Stimulated activated effector memory CD8-positive, alpha-beta T cell treated with anti-CD3 and anti-CD28 coated beads, Interleukin-12 subunit alpha, Interleukin-12 subunit beta, amount 100 ng/mL, for 72 hours (primary cell): ENCODE data around the gene SLC25A22.

ENCODE experiments used
- ATAC-seq: fragments of 150-1000 bp; cut with Tn5 transposase; 2 replicates; pipeline ENCODE4 v1.10.0; 2021
- DNase-seq, 2 donors: peaks; one replicate each; pipeline ENCODE4 v3.0.0; 2021 to 2022; ENCODE audit warnings: low spot score in 2 of 2
- H3K27ac Mint-ChIP-seq: one replicate; pipeline ENCODE4 v1.8.0; 2022; ENCODE audit warnings: mild to moderate bottlenecking, mixed read lengths
- H3K36me3 Mint-ChIP-seq: one replicate; pipeline ENCODE4 v1.8.0; 2022; ENCODE audit warnings: mild to moderate bottlenecking, mixed read lengths
- H3K4me1 Mint-ChIP-seq: one replicate; pipeline ENCODE4 v1.8.0; 2022; ENCODE audit warnings: mixed read lengths
- H3K4me3 Mint-ChIP-seq: one replicate; pipeline ENCODE4 v1.8.0; 2022; ENCODE audit warnings: mild to moderate bottlenecking, mixed read lengths
- H3K9me3 Mint-ChIP-seq: one replicate; pipeline ENCODE4 v1.8.0; 2022; ENCODE audit warnings: mixed read lengths

Gene SLC25A22

DNA sequence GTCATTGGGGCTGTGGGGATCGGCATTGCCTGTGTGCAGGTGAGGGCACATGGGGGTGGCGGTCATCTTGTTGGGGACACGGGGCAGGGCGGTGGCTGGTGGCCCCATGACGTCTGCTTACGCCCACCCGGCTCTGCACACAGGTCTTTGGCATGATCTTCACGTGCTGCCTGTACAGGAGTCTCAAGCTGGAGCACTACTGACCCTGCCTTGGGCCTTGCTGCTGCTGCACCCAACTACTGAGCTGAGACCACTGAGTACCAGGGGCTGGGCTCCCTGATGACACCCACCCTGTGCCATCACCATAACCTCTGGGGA, 39.9 kb upstream of the SLC25A22 start:
- ATAC-seq (no peak), DNase-seq (no peak)
- Mint-ChIP-seq H3K4me3 (no peak overlapping the region), H3K4me1 (peaks cover 32% of the 10 kb centered on the region), H3K36me3 (peaks cover 41% of the 10 kb centered on the region), H3K27ac (no peak overlapping the region), H3K9me3 (no peaks in the 10 kb centered on the region)

DNA sequence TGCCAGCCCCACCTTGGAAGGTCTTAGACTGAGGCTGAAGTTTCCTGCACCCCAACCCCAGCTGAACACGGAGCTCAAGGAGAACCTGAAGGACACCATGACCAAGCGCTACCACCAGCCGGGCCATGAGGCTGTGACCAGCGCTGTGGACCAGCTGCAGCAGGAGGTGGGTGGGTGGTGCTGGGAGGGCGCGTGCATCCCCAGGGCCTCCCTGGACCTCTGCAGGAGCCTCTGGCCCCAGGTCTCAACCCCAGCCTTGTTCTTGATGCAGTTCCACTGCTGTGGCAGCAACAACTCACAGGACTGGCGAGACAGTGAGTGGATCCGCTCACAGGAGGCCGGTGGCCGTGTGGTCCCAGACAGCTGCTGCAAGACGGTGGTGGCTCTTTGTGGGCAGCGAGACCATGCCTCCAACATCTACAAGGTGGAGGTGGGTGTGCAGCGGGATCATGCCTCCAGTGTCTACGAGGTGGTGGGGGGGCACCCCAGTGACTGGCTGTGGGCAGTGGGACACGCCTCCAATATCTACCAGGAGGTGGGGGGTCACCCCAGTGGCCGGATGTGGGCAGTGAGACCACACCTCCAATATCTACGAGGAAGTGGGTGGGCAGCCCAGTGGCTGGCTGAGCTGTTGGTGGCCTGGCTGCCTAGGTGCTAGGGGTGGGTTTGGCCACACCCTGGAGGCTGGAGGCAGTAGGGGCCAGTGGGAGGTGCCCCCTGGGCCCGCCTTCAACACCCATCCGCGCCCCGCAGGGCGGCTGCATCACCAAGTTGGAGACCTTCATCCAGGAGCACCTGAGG, 39.3 kb upstream of the SLC25A22 start:
- DNase-seq: no peak
- H3K27ac Mint-ChIP-seq: no peak overlapping the region
- peaks cover 41% of the 10 kb centered on the region for H3K36me3 Mint-ChIP-seq

DNA sequence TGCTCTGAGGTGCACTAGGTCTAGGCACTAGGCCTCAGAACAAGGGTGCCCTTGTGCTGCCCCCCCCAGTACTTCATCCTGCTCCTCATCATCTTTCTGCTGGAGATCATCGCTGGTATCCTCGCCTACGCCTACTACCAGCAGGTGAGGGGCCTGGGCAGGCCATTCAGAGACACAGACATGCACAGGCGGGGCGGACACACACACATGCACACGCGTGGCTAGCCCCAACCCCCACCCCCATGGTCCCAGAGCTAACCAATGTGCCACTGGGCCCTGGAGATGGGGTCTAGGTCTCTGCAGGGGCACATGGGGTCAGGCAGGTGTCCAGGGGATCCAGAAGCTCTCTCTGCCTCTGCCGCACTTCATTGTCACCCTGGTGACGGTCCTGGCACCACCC, 38.6 kb upstream of the SLC25A22 start:
- DNase-seq: no peak
- peaks cover 41% of the 10 kb centered on the region for H3K36me3 Mint-ChIP-seq
- H3K9me3 Mint-ChIP-seq: no peaks in the 10 kb centered on the region
- H3K4me3 Mint-ChIP-seq: no peak overlapping the region
- no peak for ATAC-seq
- H3K27ac Mint-ChIP-seq: no peak overlapping the region
- H3K4me1 Mint-ChIP-seq: peaks cover 32% of the 10 kb centered on the region

More for the DNA sequence above, 39.3 kb upstream of the SLC25A22 start:
- Mint-ChIP-seq H3K4me1 (peaks cover 32% of the 10 kb centered on the region), H3K9me3 (no peaks in the 10 kb centered on the region), H3K4me3 (no peak overlapping the region)
- no peak for ATAC-seq

DNA sequence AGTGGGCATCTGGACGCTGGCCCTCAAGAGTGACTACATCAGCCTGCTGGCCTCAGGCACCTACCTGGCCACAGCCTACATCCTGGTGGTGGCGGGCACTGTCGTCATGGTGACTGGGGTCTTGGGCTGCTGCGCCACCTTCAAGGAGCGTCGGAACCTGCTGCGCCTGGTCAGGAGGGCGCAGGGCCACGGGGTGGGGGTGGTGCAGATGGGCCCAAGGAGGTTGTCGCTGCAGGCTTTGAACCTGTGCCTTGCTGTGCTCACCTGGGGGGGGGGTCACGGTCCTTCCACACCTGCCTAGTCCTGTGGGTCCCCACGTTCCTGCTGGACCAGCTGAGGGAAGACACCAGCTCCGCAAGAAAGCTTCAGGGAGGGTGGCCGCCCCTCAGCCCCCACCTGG, 38.2 kb upstream of the SLC25A22 start:
- Mint-ChIP-seq H3K4me3 (no peak overlapping the region), H3K36me3 (peaks cover 38% of the 10 kb centered on the region), H3K4me1 (peaks cover 30% of the 10 kb centered on the region), H3K27ac (no peak overlapping the region), H3K9me3 (no peaks in the 10 kb centered on the region)
- DNase-seq: no peak
- ATAC-seq: no peak

DNA sequence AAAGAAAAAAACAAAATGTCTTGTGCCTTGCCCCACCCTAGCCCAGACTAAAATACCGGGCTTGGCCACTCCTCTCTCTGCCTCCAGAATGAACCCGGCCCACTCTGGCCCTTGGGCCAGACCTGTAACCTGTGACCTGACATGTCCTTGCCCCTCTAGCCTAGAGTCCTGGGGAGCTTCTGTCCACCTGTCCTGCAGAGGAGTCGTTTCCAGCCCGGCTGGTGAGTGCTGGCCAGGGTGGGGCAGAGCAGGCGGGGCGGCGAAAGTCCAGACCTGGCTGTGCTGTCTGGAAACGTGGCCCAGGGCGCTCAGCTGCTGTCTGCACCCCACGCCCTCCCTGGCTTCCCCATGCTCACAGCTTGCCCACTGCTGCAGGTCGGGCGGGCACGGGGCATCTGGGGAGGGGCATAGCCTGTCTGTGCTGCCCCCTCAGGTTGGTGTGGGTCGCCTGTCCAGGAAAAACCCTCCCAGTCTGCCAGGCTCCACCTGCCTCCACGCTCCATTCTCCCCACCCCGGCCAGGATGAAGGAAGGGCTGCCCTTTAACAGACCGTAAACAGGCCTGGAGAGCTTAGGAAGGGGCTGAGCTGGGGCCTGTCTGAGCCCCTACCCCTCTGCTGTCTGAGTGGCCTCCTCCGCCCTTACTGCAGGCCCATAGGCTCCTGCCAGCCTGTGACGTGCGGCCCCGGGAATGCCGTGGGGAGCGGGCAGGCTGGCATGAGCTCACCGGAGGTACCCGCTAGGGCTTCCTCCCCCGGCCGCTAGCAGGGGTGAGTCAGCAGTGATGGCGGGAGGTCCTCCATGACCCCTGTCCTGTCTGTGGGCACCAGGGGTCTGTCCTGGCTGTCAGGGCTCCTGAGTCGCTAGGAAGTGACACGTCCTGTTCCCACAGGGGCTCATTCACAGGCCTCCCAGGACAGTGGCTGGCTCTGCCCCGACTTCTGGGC, 36.6 kb upstream of the SLC25A22 start:
- no peak overlapping the region for H3K27ac Mint-ChIP-seq
- H3K9me3 Mint-ChIP-seq: no peaks in the 10 kb centered on the region
- peaks cover 23% of the 10 kb centered on the region for H3K36me3 Mint-ChIP-seq
- peak overlapping the region; percentile 64 for H3K4me3 Mint-ChIP-seq
- peaks cover 19% of the 10 kb centered on the region for H3K4me1 Mint-ChIP-seq
- ATAC-seq (no peak), DNase-seq (no peak)

DNA sequence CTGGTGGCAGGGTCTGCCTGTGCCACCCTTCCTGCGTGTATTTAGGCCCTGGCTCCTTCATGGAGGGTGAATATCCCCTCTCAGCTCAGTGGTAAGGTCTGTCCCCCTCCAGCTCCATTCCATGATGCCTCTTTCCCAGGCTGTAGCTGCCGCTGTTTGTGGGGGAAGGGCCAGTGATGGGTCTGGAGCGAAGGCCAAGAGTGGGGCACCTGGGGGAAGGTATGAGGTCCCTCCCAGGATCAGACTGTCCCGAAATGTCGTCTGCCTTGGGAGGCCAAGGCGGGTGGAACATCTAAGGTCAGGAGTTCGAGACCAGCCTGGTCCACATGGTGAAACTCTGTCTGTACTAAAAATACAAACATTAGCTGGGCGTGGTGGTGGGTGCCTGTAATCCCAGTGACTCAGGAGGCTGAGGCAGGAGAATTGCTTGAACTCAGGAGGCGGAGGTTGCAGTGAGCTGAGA, 35.8 kb upstream of the SLC25A22 start:
- peaks cover 18% of the 10 kb centered on the region for H3K4me1 Mint-ChIP-seq
- no peak for ATAC-seq
- H3K9me3 Mint-ChIP-seq: no peaks in the 10 kb centered on the region
- peaks cover 16% of the 10 kb centered on the region for H3K36me3 Mint-ChIP-seq
- no peak for DNase-seq
- H3K27ac Mint-ChIP-seq: peak overlapping the region; percentile 37
- peak overlapping the region; percentile 64 for H3K4me3 Mint-ChIP-seq

DNA sequence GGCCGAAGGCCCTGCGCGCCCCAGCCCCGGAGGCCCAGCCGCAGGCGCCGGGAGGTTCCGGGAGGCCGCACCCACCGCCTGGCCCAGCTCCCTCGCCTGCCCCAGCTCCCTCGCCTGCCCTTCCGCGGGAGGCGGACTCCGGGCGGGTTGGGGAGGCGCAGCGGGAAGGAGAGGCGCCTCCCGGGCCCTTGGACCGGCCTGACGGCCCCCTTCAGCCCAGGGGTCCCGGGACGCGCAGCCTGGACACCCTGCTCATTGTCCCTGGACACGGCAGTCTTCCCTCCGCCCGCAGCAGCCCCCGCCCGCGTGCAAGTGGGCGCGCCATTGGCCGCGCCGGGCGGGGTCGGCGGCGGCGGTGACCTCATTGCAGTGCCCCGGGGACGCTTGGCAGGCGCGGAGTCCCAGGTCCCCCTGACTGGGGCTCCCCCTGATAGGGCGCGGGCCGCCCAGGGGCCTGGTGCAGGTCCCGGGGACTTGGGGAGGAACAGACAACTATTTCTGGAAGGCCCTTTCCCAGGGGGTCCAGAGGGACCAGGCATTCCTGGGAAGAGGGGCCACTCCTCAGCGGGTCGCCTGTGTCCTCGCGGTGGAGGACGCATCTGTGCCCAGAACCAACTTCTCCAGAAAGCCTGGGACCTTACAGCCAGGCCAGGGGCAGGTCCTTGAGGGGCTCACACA, 35.2 kb upstream of the SLC25A22 start:
- Mint-ChIP-seq H3K4me1 (peaks cover 14% of the 10 kb centered on the region), H3K27ac (peak overlapping the region; percentile 37), H3K4me3 (peak overlapping the region; percentile 64), H3K36me3 (peaks cover 11% of the 10 kb centered on the region), H3K9me3 (no peaks in the 10 kb centered on the region)
- peak; percentile 51 for ATAC-seq
- peak in 1 of 2 donors; percentile 78 for DNase-seq

DNA sequence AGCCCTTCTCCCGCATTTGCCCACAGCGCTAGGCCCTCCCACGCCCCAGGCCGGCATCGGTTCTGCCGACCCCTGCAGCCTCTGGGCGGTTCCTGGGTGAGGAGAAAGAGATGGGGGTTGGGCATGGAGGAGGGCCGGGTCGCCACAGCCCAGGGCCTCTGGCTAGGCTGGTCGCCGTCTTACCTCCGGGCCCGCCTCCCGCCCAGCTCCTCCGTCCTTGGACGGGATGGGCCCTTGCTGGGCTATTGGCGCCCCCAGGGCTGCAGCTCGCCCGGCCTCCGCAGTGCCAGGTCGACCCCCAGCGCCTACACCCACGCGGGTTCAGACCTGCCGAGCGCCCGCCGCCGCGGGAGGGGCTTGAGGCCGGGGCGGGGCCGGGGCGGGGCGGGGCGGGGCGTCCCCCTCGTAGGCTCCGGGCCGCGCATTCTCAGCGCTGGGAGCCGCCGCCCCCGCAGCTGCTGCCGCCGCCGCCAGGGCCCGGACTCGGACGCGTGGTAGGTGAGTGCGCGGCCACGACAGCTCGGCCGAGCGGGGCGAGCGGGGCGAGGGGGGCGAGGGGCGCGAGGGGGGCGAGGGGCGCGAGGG, 34.5 kb upstream of the SLC25A22 start, which contains the start of gene CD151:
CD151 (plus strand) TSS at position 424 of the 585 bp plus-strand sequence. CDS start 3,118 bp downstream, outside the sequence.
- peaks cover 9% of the 10 kb centered on the region for H3K36me3 Mint-ChIP-seq
- H3K27ac Mint-ChIP-seq: peak within 1 kb of the TSS; percentile 37
- ATAC-seq (peak; percentile 64), DNase-seq (no peak)
- H3K4me1 Mint-ChIP-seq: peaks cover 19% of the 10 kb centered on the region
- peak within 1 kb of the TSS; percentile 70 for H3K4me3 Mint-ChIP-seq
- H3K9me3 Mint-ChIP-seq: no peaks in the 10 kb centered on the region

DNA sequence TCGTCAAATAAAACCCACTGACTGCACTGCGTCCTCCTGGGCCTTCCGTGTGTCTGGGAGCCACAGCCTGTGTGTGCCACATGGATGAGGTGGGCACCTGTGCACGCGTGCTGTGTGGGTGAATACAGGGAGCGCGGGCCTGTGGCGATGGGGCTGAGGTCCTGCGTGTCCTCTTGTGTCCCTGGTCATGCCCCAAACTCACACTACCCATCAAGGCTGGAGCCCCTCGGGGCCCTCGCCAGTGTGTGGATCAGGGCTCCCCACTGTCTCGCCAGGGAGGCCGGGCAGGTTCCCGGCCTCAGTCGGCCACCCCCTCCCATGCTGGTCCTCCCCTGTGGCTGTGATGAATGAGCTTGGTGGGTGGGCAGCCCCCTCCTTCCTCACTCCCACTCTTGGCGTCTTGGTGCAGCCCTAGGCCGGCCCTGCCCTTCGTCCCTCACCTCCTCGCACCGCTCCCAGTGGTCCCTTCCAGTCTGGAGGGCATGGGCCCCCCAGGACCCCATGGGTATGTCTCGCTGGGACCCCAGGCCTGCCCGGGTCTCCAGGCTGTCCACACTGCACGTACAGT, 34.0 kb upstream of the SLC25A22 start:
- no peak for ATAC-seq
- peaks cover 22% of the 10 kb centered on the region for H3K4me1 Mint-ChIP-seq
- peak overlapping the region; percentile 70 for H3K4me3 Mint-ChIP-seq
- peaks cover 4% of the 10 kb centered on the region for H3K36me3 Mint-ChIP-seq
- no peaks in the 10 kb centered on the region for H3K9me3 Mint-ChIP-seq
- H3K27ac Mint-ChIP-seq: no peak overlapping the region
- no peak for DNase-seq

DNA sequence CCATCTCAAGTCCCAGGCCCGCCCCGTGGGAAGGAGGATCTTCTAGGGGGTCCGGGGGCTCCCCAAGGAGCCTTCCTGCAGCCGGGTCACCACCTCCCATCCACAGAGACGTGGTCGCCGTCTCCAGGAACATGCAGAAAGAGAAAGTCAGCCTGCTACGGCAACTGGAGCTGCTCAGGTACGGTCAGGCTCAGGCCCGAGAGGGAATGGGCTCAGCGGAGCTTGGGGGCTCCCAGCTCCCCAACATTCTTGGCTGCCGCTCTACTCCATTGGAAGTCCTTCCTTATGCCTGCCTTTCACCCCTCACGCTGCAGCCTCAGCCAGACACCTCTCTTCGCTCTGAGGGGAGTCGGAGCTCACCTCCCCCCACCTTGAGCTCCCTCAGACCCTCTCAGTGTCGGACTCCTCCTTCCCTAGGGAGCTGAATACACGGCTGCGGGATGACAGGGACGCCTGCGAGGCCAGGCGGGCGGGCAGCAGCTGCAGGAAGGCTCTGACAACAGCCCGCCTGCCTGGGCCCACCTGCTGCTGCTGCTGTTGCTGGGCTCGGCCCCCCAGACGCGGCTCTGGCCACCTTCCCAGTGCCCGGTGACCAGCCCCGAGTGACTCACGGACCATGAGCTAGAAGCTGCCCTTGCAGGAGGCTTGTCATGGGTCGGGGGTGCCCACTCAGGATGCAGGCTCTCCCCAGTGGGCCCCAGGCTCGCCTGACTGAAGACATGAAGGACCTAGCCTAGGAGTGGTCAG, 33.2 kb upstream of the SLC25A22 start:
- Mint-ChIP-seq H3K36me3 (peaks cover 4% of the 10 kb centered on the region), H3K9me3 (no peaks in the 10 kb centered on the region), H3K27ac (no peak overlapping the region), H3K4me3 (peak overlapping the region; percentile 70), H3K4me1 (peaks cover 22% of the 10 kb centered on the region)
- ATAC-seq (no peak), DNase-seq (no peak)

DNA sequence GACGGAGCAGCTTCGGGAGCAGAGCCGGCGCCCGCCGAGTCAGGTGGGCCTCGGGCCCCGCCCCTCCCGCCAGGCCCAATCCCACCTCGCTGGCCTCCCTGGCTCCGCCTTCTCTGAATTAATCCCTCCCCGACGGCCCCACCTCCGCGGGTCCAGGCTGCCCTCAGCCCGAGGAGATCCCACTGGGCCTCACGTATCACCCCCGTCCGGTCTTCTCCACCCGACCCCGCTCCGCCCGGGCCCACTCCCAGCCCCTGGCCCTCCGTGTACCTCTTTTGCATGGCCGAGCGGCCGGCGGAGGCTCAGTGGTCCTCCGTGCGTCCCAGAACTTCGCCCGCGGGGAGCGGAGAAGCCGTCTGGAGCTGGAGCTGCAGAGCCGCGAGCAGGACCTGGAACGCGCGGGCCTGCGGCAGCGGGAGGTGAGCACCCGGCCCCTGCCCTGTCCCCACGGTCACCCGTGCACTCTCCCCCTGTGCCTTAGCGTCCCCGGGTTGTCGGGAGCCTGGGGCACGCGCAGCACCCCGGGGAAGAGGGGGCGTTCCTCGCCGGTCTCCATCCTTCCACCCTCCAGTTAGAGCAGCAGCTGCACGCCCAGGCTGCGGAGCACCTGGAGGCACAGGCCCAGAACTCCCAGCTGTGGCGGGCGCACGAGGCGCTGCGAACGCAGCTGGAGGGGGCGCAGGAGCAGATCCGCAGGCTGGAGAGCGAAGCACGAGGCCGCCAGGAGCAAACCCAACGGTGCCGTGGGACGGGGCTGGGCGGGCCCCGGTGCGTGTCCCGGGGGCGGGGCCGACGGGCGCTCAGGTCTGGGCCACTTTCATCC, 32.4 kb upstream of the SLC25A22 start:
- ATAC-seq (peak; percentile 74), DNase-seq (peak; percentile 58 to 86)
- H3K4me3 Mint-ChIP-seq: peak overlapping the region; percentile 70
- no peaks in the 10 kb centered on the region for H3K9me3 Mint-ChIP-seq
- no peak overlapping the region for H3K27ac Mint-ChIP-seq
- peaks cover 5% of the 10 kb centered on the region for H3K36me3 Mint-ChIP-seq
- H3K4me1 Mint-ChIP-seq: peaks cover 22% of the 10 kb centered on the region

DNA sequence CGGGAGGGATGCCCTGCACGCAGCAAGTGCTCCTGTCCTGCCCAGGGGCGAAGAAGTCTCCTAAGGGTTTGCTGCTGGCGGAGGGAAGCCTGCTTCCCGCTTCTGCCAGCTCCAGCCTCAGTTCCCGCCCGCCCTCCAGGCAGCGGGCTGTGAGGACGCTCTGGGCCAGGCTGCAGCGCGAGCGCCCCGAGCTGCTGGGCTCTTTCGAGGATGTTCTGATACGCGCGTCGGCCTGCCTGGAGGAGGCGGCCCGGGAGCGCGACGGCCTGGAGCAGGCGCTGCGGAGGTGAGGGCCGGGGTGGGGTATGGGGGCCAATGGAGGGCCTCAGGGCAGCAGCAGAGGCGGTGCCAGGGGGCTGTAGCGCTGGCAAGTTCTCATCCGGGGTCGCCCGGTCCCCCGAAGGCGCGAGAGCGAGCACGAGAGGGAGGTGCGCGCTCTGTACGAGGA, 31.8 kb upstream of the SLC25A22 start:
- H3K9me3 Mint-ChIP-seq: no peaks in the 10 kb centered on the region
- DNase-seq: no peak
- H3K4me3 Mint-ChIP-seq: peak overlapping the region; percentile 70
- peaks cover 26% of the 10 kb centered on the region for H3K4me1 Mint-ChIP-seq
- H3K36me3 Mint-ChIP-seq: peaks cover 8% of the 10 kb centered on the region
- H3K27ac Mint-ChIP-seq: no peak overlapping the region
- peak; percentile 2 for ATAC-seq

DNA sequence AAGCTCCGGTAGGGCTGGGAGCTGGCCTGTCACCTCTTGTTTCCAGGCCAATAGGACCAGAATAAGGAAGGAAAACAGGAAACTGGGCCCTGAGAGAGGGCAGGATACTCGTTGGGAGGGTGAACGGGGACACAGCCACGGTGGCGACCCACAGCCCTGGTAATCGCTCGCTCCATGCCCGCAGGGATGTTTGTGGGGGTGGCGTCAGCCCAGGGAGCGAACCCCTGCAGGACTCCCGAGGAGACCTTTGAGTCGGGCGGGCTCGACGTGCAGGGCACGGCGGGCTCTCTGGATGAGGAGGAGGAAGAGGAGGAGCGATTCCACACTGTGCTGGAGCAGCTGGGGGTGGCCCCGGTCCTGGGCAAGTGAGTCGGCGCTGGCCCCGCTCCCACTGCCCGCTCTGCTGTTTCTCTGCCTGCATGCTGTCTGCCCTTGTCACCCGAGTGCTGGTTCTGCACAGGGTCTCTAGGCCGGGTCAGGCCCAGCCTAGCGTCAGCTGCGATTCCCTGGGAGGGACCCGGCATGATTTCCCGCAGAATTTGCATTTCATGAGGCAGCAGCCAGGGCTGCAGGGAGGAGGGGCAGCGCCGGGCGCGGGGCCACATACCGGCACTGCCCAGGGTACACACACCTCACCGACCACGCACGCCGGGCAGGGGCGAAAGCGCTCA, 31.2 kb upstream of the SLC25A22 start:
- H3K36me3 Mint-ChIP-seq: peaks cover 13% of the 10 kb centered on the region
- H3K9me3 Mint-ChIP-seq: no peaks in the 10 kb centered on the region
- ATAC-seq (no peak), DNase-seq (no peak)
- H3K4me1 Mint-ChIP-seq: peaks cover 22% of the 10 kb centered on the region
- H3K27ac Mint-ChIP-seq: no peak overlapping the region
- H3K4me3 Mint-ChIP-seq: peak overlapping the region; percentile 70
